Neural progenitor cell (in vitro differentiated cells): Measurements from ENCODE around the gene BORCS8.

Source experiments
- CTCF ChIP-seq: fragments of 200-600 bp; sonication (generic); IDR thresholded peaks from 2 replicates; pipeline ENCODE4 v1.5.1; 2017; ENCODE audit warnings: antibody characterized with exemption, mild to moderate bottlenecking
- EZH2 ChIP-seq: fragments of 200-600 bp; sonication (generic); IDR thresholded peaks from 2 replicates; pipeline ENCODE4 v1.6.1; 2017; ENCODE audit warnings: antibody characterized with exemption, mild to moderate bottlenecking, moderate library complexity
- EZH2phosphoT487 ChIP-seq: fragments of 200-600 bp; sonication (generic); IDR thresholded peaks from 2 replicates; pipeline ENCODE4 v1.6.1; 2017; ENCODE audit warnings: antibody characterized with exemption

- no peak for TF ChIP-seq CTCF
- no peak for TF ChIP-seq EZH2
- no peak for TF ChIP-seq EZH2phosphoT487
These were observed 32.3 kb upstream of the BORCS8 start for GRCh38 chr19:19224150-19224851.
